Uterus (tissue), 4 donors: Measurements from ENCODE around the gene SPNS2. TPM values are rescaled to one million over a fixed set of nuclear protein-coding genes. Genes with fewer than 3 reads are reported as not detected.

Experiments
- DNase-seq, 2 donors: peaks; one replicate each; pipeline ENCODE4 v3.0.0-alpha.2; 2019 to 2020
- H3K27ac ChIP-seq, 2 donors: fragments of 200-600 bp; sonication (generic); 1 replicate in 1 of 2; 2 replicates in 1 of 2; pipeline ENCODE4 v1.5.1; 2016 to 2018
- H3K27me3 ChIP-seq, 2 donors: fragments of 200-600 bp; sonication (generic); one replicate each; pipeline ENCODE4 v1.5.1; 2018 to 2019; ENCODE audit warnings: control low read depth in 1 of 2
- H3K36me3 ChIP-seq, 2 donors: fragments of 200-600 bp; sonication (generic); one replicate each; pipeline ENCODE4 v1.5.1; 2019; ENCODE audit warnings: control low read depth in 1 of 2
- H3K4me1 ChIP-seq, 2 donors: fragments of 200-600 bp; sonication (generic); one replicate each; pipeline ENCODE4 v1.5.1; 2018 to 2019; ENCODE audit warnings: control low read depth in 1 of 2
- H3K4me3 ChIP-seq, 2 donors: fragments of 200-600 bp; sonication (generic); 1 replicate in 1 of 2; 2 replicates in 1 of 2; pipeline ENCODE4 v1.5.1; 2018 to 2019; ENCODE audit warnings: mild to moderate bottlenecking in 1 of 2
- H3K9me3 ChIP-seq, 2 donors: fragments of 200-600 bp; sonication (generic); one replicate each; pipeline ENCODE4 v1.5.1; 2019; ENCODE audit warnings: control low read depth in 1 of 2
- POLR2A ChIP-seq, 2 donors: fragments of 450-650 bp; IDR thresholded peaks; one replicate each; pipeline ENCODE4 v1.6.1; 2016; ENCODE audit warnings: antibody characterized with exemption in 2 of 2, mild to moderate bottlenecking in 1 of 2, moderate library complexity in 1 of 2
- intact Hi-C: fragments of 100-400 bp; cut with DNase I; formaldehyde crosslinking; loops from one replicate; pipeline ENCODE4 v1.15.1; 2023; ENCODE audit warnings: low total_unique reads
- total RNA-seq, 4 donors: library from RNA; depleted of rRNA in 3 of 4; stranded (reverse); fragments of >200 nt in 3 of 4; gene quantifications; one replicate each; pipeline versions ENCODE4 v1.1.0 to v1.2.4, GENCODE V29; 2014 to 2023
- TF ChIP-seq, protein P1 (sequence below), 4 experiments: fragments of 200-600 bp in 2 of 4; fragments of 450-650 bp in 2 of 4; sonication (generic) in 2 of 4; IDR thresholded peaks; one replicate each; pipeline ENCODE4 v1.5.1; 2016 to 2019; ENCODE audit warnings: antibody characterized with exemption in 4 of 4, mild to moderate bottlenecking in 2 of 4, moderate library complexity in 1 of 4
- donor health status: DM: yes; HTN: yes; CAD: no.

The SPNS2 gene
- total RNA-seq, 4 donors from 2014 or later = 3.8 to 40.5 (median 13.6) TPM

DNA sequence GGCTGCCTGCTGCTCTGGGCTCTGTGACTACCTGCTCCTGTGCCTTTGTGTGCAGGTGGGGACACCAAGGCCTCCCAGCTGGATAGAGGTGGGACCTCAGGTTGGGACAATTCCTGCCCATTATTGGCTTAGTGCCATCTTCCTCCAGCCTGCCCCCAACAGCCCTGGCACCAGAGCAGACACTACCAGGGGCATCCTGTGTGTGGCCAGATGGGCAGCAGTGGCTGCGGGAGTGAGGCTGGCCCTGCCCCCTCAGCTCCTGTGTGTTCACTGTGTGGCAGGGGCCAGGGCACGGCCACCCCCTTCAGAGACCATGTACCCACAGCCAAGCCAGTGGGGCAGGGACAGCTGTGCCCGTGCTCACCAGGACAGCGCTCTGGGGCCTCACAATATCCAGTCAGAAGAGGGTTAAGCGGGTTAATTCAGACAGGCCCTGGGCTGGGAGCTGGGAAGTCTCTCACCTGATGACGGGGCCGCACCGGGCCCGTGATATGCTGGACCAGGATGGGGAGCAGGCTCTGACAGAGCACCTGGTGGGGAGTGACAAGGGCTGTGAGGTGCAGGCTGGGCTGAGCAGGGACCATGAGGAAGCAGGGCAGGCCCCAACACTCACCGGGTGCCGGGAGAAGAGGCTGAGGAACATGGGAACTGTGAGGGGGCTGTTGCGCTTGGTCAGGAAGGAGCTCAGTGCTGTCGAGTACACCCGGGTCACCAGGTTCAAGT is 43.5 kb downstream of the SPNS2 start:
- no peaks in the 10 kb centered on the region for H3K27me3 ChIP-seq
- intact Hi-C loops = no loop called here
- no peak for DNase-seq
- no peak overlapping the region for H3K27ac ChIP-seq
- no peaks in the 10 kb centered on the region for H3K36me3 ChIP-seq
- no peak overlapping the region for H3K4me3 ChIP-seq
- TF ChIP-seq POLR2A (IDR thresholded peaks at IDR 0.05) = no peak
- TF ChIP-seq, protein P1, sequence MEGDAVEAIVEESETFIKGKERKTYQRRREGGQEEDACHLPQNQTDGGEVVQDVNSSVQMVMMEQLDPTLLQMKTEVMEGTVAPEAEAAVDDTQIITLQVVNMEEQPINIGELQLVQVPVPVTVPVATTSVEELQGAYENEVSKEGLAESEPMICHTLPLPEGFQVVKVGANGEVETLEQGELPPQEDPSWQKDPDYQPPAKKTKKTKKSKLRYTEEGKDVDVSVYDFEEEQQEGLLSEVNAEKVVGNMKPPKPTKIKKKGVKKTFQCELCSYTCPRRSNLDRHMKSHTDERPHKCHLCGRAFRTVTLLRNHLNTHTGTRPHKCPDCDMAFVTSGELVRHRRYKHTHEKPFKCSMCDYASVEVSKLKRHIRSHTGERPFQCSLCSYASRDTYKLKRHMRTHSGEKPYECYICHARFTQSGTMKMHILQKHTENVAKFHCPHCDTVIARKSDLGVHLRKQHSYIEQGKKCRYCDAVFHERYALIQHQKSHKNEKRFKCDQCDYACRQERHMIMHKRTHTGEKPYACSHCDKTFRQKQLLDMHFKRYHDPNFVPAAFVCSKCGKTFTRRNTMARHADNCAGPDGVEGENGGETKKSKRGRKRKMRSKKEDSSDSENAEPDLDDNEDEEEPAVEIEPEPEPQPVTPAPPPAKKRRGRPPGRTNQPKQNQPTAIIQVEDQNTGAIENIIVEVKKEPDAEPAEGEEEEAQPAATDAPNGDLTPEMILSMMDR (IDR thresholded peaks at IDR 0.05) = no peak
- H3K9me3 ChIP-seq = no peaks in the 10 kb centered on the region
- no peaks in the 10 kb centered on the region for H3K4me1 ChIP-seq

DNA sequence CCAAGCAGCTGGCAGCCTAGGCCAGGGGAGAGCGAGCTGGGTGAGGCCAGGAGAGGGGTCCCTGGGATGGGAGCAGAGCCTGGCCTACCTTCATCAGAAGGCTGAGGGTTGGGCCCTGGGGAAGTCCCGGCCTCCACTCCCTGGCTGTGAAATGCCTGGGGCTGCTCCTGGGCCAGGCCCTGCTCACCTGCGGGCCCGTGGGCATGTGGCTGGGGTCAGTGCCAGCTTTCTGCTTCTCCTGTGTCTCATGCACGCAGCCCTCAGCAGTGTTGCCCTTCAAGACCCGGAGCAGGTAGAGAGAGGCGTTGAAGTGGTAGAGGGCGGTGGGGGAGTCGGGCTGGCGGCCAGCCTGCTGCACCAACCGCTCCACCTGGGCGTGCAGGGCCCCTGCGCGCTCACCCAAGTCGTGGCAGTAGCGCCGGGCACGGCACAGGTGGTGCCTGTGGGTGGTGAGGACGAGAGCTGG is 44.1 kb downstream of the SPNS2 start:
- Histone ChIP-seq H3K27me3 (no peaks in the 10 kb centered on the region), H3K4me1 (no peaks in the 10 kb centered on the region), H3K9me3 (no peaks in the 10 kb centered on the region), H3K27ac (no peak overlapping the region), H3K4me3 (no peak overlapping the region), H3K36me3 (no peaks in the 10 kb centered on the region)
- no peak for TF ChIP-seq POLR2A (IDR thresholded peaks at IDR 0.05)
- TF ChIP-seq, protein P1 (IDR thresholded peaks at IDR 0.05) = no peak
- peak in 1 of 2 donors; percentile 18 for DNase-seq
- intact Hi-C loops = no loop called here

DNA sequence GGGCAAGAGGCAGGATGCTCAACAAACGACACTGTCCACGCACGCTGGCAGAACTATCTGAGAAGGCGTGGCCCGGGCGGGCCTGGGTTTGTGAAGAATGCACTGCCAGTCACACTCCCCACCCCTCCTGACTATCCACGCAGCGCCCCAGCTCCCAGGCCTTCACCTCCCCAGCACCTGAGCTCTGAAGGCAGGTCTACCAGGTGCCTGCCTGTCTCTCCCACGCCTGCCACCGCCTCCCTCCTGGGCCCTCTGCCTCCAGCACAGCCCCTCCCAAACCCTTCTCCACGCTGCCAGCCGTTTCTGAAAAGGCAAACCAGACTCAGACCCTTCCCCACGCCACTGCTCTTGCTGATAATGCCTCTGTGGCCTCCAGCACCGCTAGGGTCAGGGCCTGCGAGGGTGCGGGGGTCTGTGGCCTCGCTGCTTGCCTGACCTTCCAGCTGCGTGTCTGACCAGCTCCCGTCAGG is 44.9 kb downstream of the SPNS2 start:
- H3K9me3 ChIP-seq = no peaks in the 10 kb centered on the region
- H3K27ac ChIP-seq = no peak overlapping the region
- H3K4me1 ChIP-seq = no peaks in the 10 kb centered on the region
- intact Hi-C loops = no loop called here
- no peaks in the 10 kb centered on the region for H3K27me3 ChIP-seq
- peak in 1 of 2 donors; percentile 14 for DNase-seq
- H3K36me3 ChIP-seq = no peaks in the 10 kb centered on the region
- no peak for TF ChIP-seq POLR2A (IDR thresholded peaks at IDR 0.05)
- TF ChIP-seq, protein P1 (IDR thresholded peaks at IDR 0.05) = no peak
- H3K4me3 ChIP-seq = no peak overlapping the region

DNA sequence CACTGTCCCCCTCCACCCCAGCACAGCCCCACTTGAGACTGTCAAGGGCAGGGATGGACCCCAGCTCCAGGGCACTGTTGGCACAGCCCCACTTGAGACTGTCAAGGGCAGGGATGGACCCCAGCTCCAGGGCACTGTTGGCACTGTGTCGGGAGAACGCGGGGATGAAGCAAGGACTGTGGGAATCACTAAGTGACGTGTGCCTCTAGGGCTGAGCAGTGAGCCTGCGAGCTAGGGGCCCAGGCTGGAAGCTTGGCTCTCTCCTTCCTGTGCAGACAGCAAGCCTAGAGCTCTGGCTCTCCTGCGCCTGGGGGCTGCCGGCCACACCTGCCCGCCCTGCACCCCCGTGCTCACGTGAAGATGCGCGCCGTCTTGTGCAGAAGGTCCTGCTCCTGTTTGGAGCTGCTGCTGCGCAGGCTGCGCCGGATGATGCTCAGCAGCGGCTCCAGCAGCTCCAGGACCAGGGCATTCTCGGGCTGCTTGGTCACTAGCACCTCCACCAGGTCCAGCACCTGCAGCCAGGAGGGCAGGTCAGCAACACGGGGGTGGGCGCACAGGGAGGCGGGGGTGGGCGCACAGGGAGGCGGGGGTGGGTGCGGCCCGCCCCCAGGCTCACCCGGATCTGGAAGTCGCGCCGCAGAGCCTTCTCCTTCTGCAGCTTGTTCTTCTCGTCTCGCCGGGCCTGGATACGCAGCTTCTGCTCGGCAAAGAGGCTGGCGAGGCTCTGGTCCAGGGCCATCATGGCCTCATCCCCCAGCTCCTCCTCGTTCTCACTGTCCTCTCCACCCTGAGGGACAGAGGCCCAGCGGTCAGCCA is 45.7 kb downstream of the SPNS2 start:
- intact Hi-C loops = no loop called here
- Histone ChIP-seq H3K9me3 (no peaks in the 10 kb centered on the region), H3K4me3 (no peak overlapping the region), H3K27me3 (no peaks in the 10 kb centered on the region), H3K27ac (no peak overlapping the region), H3K4me1 (no peaks in the 10 kb centered on the region), H3K36me3 (no peaks in the 10 kb centered on the region)
- TF ChIP-seq, protein P1 (IDR thresholded peaks at IDR 0.05) = no peak
- TF ChIP-seq POLR2A (IDR thresholded peaks at IDR 0.05) = no peak
- no peak for DNase-seq

DNA sequence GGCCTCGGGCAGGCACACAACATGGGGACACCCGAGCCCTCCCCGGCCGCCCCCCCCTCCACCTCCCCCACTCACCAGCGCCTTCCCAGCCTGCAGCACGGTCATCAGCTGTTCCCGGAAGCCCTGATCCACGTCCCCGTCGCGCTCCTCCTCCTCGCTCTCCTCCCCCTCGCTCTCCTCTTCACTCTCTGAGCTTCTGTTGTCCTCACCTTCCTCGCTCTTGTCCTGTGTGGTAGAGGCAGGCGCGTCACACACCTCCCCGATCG is 46.2 kb downstream of the SPNS2 start:
- H3K27me3 ChIP-seq = no peaks in the 10 kb centered on the region
- TF ChIP-seq POLR2A (IDR thresholded peaks at IDR 0.05) = no peak
- TF ChIP-seq, protein P1 (IDR thresholded peaks at IDR 0.05) = no peak
- DNase-seq = no peak
- intact Hi-C loops = no loop called here
- no peak overlapping the region for H3K27ac ChIP-seq
- H3K9me3 ChIP-seq = no peaks in the 10 kb centered on the region
- no peaks in the 10 kb centered on the region for H3K4me1 ChIP-seq
- no peak overlapping the region for H3K4me3 ChIP-seq
- H3K36me3 ChIP-seq = no peaks in the 10 kb centered on the region
